Forelimb muscle (tissue), 1 donor: ENCODE data around the gene NUP98. TPM values are rescaled to one million over a fixed set of nuclear protein-coding genes. Genes with fewer than 3 reads are reported as not detected.
"Not testable (repeated sequence)": the region's sequence is repeated elsewhere in the genome, so short reads cannot be mapped to it uniquely, and the experiment has no call there.

ENCODE experiments used
- DNase-seq: peaks from one replicate; pipeline ENCODE4 v3.0.0-alpha.2; 2013; ENCODE audit warnings: low read depth
- polyA plus RNA-seq: library from polyadenylated mRNA; unstranded; fragments of 120-200 nt; gene quantifications from one replicate; pipeline ENCODE4 v1.2.1, GENCODE V29; 2013; ENCODE audit not compliant: insufficient read length

The NUP98 gene
- polyA plus RNA-seq, 1 donor = 36.8 TPM

GRCh38 chr11:3669742-3670183, 127.6 kb downstream of the NUP98 start:
- DNase-seq = no peak

- no peak for DNase-seq
Measured at GRCh38 chr11:3669128-3669527, 128.2 kb downstream of the NUP98 start.

GRCh38 chr11:3667149-3668035, 130.0 kb downstream of the NUP98 start:
- no peak for DNase-seq

GRCh38 chr11:3666023-3666530, 131.3 kb downstream of the NUP98 start:
- no peak for DNase-seq

- no peak for DNase-seq
Measured at GRCh38 chr11:3665336-3666022, 131.9 kb downstream of the NUP98 start.

GRCh38 chr11:3664032-3664630, 133.2 kb downstream of the NUP98 start:
- DNase-seq = no peak

GRCh38 chr11:3662856-3663255, 134.5 kb downstream of the NUP98 start:
- DNase-seq = no peak

GRCh38 chr11:3660960-3661359, 136.4 kb downstream of the NUP98 start:
- DNase-seq = no peak

- DNase-seq = no peak
Measured at GRCh38 chr11:3659595-3660515, 137.5 kb downstream of the NUP98 start.

GRCh38 chr11:3658252-3658651, 139.1 kb downstream of the NUP98 start:
- no peak for DNase-seq

- DNase-seq = not testable (repeated sequence)
Measured at GRCh38 chr11:3657331-3657730, 140.0 kb downstream of the NUP98 start.

- no peak for DNase-seq
Measured at GRCh38 chr11:3655547-3655946, 141.8 kb downstream of the NUP98 start.

GRCh38 chr11:3652514-3652913, 144.8 kb downstream of the NUP98 start:
- not testable (repeated sequence) for DNase-seq

- DNase-seq = not testable (repeated sequence)
Measured at GRCh38 chr11:3649374-3649773, 148.0 kb downstream of the NUP98 start.

GRCh38 chr11:3648843-3649242, 148.5 kb downstream of the NUP98 start:
- DNase-seq = not testable (repeated sequence)

- DNase-seq = no peak
Measured at GRCh38 chr11:3645552-3645951, 151.8 kb downstream of the NUP98 start.

- no peak for DNase-seq
Measured at GRCh38 chr11:3644817-3645235, 152.5 kb downstream of the NUP98 start, which contains the start of gene ART1. Gene ART1 (plus strand): TSS chr11:3645128. CDS start chr11:3659214, 14,086 bp downstream.

- not testable (repeated sequence) for DNase-seq
Measured at GRCh38 chr11:3643102-3643546, 154.2 kb downstream of the NUP98 start.

- DNase-seq = peak; percentile 26
Measured at GRCh38 chr11:3642071-3642951, 155.0 kb downstream of the NUP98 start.

GRCh38 chr11:3641701-3642070, 155.7 kb downstream of the NUP98 start, which contains the start of gene ART5:
Gene ART5 (minus strand): TSS chr11:3641992. CDS start chr11:3641862, 130 bp downstream.
- no peak for DNase-seq
